Measurements from ENCODE around the gene TMPRSS3. TPM values are rescaled to one million over a fixed set of nuclear protein-coding genes. Genes with fewer than 3 reads are reported as not detected.

The TMPRSS3 gene
- total RNA-seq, 2 experiments from 2014 or later, result 123 to 134 TPM

DNA sequence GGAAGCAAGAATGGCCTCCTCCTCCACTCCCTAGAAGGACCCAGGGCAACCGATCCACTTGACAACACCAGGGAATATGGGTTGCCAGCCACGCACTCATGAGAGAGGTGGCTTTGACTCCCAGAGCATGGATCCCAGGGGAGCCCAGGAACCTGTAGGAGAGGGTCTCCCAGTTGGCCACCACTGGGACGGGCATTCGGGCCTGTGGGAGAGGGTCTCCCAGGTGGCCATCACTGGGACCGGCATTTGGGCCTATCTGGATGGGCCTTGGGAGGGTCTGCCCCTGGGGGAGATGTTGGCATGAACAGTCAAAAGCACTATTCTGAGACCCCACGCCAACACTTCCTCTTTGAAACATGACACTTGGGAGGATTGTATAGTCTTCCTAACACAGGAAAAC is 30.1 kb downstream of the TMPRSS3 start:
- H3K4me3 Mint-ChIP-seq, result no peak overlapping the region
- ChIA-PET CTCF (no interaction called here), POLR2A (interaction anchor here (2.2 to 3.3 kb wide), 3 partner anchors 8 to 55 kb away, joined by 6 to 12 read pairs (median 10); partner anchors contain the start of gene UBASH3A)
- ATAC-seq (no peak), DNase-seq (no peak)
- H3K27me3 Mint-ChIP-seq, result no peaks in the 10 kb centered on the region
- peaks cover 19% of the 10 kb centered on the region for H3K4me1 Mint-ChIP-seq (ENCODE audit: low read depth)
- H3K9me3 Mint-ChIP-seq, result no peaks in the 10 kb centered on the region
- peaks cover 4% of the 10 kb centered on the region for H3K36me3 Mint-ChIP-seq (ENCODE audit: low read depth)
- intact Hi-C loops (cut with micrococcal nuclease), result no loop called here
- no peak overlapping the region for H3K27ac Mint-ChIP-seq
- TF ChIP-seq, protein P1, sequence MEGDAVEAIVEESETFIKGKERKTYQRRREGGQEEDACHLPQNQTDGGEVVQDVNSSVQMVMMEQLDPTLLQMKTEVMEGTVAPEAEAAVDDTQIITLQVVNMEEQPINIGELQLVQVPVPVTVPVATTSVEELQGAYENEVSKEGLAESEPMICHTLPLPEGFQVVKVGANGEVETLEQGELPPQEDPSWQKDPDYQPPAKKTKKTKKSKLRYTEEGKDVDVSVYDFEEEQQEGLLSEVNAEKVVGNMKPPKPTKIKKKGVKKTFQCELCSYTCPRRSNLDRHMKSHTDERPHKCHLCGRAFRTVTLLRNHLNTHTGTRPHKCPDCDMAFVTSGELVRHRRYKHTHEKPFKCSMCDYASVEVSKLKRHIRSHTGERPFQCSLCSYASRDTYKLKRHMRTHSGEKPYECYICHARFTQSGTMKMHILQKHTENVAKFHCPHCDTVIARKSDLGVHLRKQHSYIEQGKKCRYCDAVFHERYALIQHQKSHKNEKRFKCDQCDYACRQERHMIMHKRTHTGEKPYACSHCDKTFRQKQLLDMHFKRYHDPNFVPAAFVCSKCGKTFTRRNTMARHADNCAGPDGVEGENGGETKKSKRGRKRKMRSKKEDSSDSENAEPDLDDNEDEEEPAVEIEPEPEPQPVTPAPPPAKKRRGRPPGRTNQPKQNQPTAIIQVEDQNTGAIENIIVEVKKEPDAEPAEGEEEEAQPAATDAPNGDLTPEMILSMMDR (IDR thresholded peaks at IDR 0.05), result no peak

GRCh38 chr21:42364304-42364865 is 31.5 kb downstream of the TMPRSS3 start:
- H3K4me3 Mint-ChIP-seq, result no peak overlapping the region
- ChIA-PET CTCF (no interaction called here), POLR2A (interaction anchor here (2.2 kb wide), 1 partner anchor 9 kb away, joined by 10 read pairs; no protein-coding TSS in a partner anchor)
- no peaks in the 10 kb centered on the region for H3K36me3 Mint-ChIP-seq (ENCODE audit: low read depth)
- TF ChIP-seq, protein P1 (IDR thresholded peaks at IDR 0.05), result no peak
- no peak overlapping the region for H3K27ac Mint-ChIP-seq
- intact Hi-C loops (cut with micrococcal nuclease), result no loop called here
- peaks cover 1% of the 10 kb centered on the region for H3K9me3 Mint-ChIP-seq
- no peak for DNase-seq
- H3K4me1 Mint-ChIP-seq (ENCODE audit: low read depth), result peaks cover 17% of the 10 kb centered on the region
- H3K27me3 Mint-ChIP-seq, result no peaks in the 10 kb centered on the region
- no peak for ATAC-seq

DNA sequence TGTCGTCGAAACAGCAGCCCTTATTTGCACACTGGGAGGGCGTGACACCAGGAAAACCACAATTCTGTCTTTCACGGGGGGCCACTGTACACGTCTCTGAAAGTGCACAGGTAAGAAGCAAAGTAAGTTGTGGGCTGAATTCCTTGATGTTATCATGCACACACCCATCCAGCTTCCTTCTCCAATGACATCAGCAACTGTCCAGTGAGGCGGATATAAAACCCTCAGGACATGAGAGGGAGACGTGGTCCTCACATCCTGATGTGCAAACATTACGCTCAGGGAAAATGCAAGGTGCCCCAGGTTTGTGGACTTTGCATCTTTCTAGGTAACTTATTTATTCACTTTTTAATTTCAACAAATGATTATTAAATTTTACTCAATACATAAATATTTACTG is 32.5 kb downstream of the TMPRSS3 start:
- peaks cover 1% of the 10 kb centered on the region for H3K9me3 Mint-ChIP-seq
- no peak for ATAC-seq
- no peak for DNase-seq
- no peak overlapping the region for H3K27ac Mint-ChIP-seq
- CTCF ChIA-PET, result interaction anchor here (1.0 to 1.2 kb wide), 2 partner anchors 25 to 104 kb away, joined by 3 to 5 read pairs; no protein-coding TSS in a partner anchor
- H3K4me3 Mint-ChIP-seq, result no peak overlapping the region
- intact Hi-C loops (cut with micrococcal nuclease), result no loop called here
- H3K27me3 Mint-ChIP-seq, result no peaks in the 10 kb centered on the region
- peaks cover 13% of the 10 kb centered on the region for H3K4me1 Mint-ChIP-seq (ENCODE audit: low read depth)
- no peaks in the 10 kb centered on the region for H3K36me3 Mint-ChIP-seq (ENCODE audit: low read depth)
- TF ChIP-seq, protein P1 (IDR thresholded peaks at IDR 0.05), result no peak
- POLR2A ChIA-PET, result interaction anchor here (0.7 to 1.5 kb wide), 3 partner anchors 10 to 30 kb away, joined by 3 to 7 read pairs (median 4); no protein-coding TSS in a partner anchor

DNA sequence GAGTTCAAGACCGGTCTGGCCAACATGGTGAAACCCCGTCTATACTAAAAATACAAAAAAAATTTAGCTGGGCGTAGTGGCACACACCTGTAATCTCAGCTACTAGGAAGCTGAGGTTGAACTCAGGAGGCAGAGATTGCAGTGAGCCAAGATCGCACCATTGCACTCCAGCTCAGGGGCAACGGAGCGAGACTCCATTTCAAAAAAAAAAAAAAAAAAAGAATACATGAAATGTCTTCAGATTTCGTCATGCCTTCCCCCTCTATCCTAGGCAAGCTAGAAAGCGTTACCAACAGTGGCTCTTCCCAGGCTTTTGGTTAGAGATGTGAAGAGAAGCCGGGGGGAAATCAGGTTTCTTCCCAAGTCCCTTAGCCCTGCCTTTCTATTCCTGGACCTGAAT is 33.2 kb downstream of the TMPRSS3 start:
- ChIA-PET CTCF (interaction anchor here (1.2 to 2.9 kb wide), 2 partner anchors 25 to 87 kb away, joined by 5 to 23 read pairs; no protein-coding TSS in a partner anchor), POLR2A (interaction anchor here (0.7 to 2.1 kb wide), 4 partner anchors 10 to 30 kb away, joined by 3 to 7 read pairs (median 5); no protein-coding TSS in a partner anchor)
- no peak for DNase-seq
- TF ChIP-seq, protein P1 (IDR thresholded peaks at IDR 0.05), result no peak
- H3K27me3 Mint-ChIP-seq, result no peaks in the 10 kb centered on the region
- ATAC-seq, result no peak
- H3K27ac Mint-ChIP-seq, result no peak overlapping the region
- intact Hi-C loops (cut with micrococcal nuclease), result no loop called here
- peaks cover 9% of the 10 kb centered on the region for H3K4me1 Mint-ChIP-seq (ENCODE audit: low read depth)
- peaks cover 1% of the 10 kb centered on the region for H3K9me3 Mint-ChIP-seq
- H3K4me3 Mint-ChIP-seq, result no peak overlapping the region
- H3K36me3 Mint-ChIP-seq (ENCODE audit: low read depth), result no peaks in the 10 kb centered on the region

- H3K36me3 Mint-ChIP-seq (ENCODE audit: low read depth), result no peaks in the 10 kb centered on the region
- no peak for DNase-seq
- no peaks in the 10 kb centered on the region for H3K27me3 Mint-ChIP-seq
- intact Hi-C loops (cut with micrococcal nuclease), result no loop called here
- peaks cover 7% of the 10 kb centered on the region for H3K4me1 Mint-ChIP-seq (ENCODE audit: low read depth)
- no peak overlapping the region for H3K4me3 Mint-ChIP-seq
- peaks cover 1% of the 10 kb centered on the region for H3K9me3 Mint-ChIP-seq
- CTCF ChIA-PET, result interaction anchor here (1.2 to 2.9 kb wide), 5 partner anchors 24 to 88 kb away, joined by 3 to 23 read pairs (median 5); no protein-coding TSS in a partner anchor
- POLR2A ChIA-PET, result interaction anchor here (1.5 to 2.1 kb wide), 2 partner anchors 11 to 16 kb away, joined by 6 to 7 read pairs; no protein-coding TSS in a partner anchor
- no peak overlapping the region for H3K27ac Mint-ChIP-seq
- TF ChIP-seq, protein P1 (IDR thresholded peaks at IDR 0.05), result no peak
- ATAC-seq, result no peak
These were observed 33.7 kb downstream of the TMPRSS3 start for GRCh38 chr21:42362198-42362597.
